ELF-1 (cell line): ENCODE measurements around the gene CKLF.
A peak's percentile ranks its signal among the peaks of the same experiment; 100 is the strongest.
"Not testable (repeated sequence)": the region's sequence is repeated elsewhere in the genome, so short reads cannot be mapped to it uniquely, and the experiment has no call there.

Experiments
- DNase-seq: peaks from one replicate; pipeline ENCODE4 v3.0.0-alpha.2; 2016; ENCODE audit warnings: low read depth, low spot score

Gene CKLF

DNA sequence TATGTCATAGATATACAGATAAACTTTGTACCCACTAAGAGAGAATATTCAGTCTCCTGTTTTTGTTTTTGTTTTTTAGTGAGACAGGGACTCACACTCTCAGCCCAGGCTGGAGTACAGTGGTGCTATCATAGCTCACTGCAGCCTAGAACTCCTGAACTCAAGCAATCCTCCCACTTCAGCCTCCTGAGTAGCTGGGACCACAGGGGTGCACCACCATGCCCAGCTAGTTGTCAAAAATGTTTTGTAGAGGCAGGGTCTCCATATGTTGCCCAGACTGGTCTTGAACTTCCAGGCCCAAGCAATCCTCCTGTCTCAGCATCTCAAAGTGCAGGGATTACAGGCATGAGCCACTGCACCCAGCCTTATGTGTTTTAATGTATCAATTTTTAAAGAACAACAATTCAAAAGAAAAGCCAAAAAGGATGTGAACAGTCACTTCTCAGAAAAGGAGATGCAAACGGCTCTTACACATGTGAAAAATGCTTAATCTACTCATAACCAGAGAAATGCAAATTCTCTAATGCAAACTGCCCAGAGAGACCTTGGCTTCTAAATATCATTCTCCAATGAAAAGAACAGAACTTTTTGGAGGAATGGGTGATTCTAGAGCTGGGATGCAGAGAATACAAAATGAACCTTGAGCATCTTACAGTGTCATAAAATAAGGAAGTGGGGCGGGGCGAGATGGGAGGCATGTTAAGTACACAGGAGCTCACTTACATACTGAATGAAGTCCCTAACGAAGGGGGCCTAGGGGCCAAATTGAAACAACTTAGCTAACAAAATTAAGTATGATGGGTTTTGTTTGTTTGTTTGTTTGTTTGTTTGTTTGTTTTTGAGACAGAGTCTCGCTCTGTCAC, 44.8 kb downstream of the CKLF start:
- DNase-seq: no peak

DNA sequence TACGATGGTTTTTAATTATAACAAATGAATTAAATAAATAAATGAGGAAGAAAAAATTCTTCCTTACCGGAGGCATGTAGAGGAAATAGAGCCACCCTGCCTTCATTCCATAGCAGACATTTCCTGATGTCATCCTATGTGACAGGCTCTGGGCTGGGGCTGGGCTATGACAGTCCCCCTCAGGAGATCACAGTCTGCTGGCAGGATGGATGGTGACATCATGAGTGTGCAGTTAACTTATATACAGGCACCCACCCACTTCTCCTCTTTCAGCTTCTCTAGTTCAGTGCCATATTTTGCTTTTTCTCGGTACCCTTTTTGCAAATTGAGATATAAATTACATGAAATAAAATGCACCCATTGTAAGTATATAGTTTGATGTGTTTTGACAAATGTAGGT, 45.7 kb downstream of the CKLF start:
- DNase-seq: no peak

DNA sequence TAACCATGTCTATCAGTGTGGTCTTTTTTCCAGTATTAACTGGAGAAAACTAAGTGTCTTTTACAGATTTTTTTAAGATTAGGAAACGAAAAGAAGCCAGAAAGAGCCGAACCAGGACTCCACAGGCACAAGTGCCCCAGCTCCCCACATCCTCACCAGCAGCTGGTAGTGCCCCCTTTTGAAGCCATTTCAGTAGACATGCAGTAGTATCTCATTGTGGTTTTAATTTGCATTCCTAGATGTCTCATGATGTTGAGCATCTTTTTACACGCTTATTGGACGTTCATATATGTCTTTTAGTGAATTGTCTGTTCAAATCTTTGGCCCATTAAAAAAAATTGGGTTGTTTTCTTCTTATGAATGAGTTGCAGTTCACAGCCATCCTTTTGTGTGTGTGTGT, 47.4 kb downstream of the CKLF start:
- no peak for DNase-seq

DNA sequence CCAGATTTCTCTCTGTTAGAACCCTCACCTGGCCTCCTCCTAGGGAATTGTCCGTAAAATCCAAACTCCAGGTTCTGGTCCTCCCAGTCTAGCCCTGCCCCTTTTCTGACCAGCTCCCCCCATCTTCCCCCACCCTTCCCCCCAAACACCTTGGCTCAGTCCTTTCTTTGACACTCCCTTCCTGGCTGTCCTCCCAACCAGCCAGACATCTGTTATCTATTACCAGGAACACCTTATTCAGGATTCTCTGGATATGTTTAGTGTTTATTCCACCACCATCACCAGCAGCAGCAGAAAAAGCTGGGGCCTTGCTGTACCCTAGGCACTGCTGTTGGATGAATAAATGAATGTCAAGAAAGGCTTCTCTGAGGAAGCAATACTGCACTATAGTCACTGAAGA, 48.1 kb downstream of the CKLF start:
- DNase-seq: no peak

DNA sequence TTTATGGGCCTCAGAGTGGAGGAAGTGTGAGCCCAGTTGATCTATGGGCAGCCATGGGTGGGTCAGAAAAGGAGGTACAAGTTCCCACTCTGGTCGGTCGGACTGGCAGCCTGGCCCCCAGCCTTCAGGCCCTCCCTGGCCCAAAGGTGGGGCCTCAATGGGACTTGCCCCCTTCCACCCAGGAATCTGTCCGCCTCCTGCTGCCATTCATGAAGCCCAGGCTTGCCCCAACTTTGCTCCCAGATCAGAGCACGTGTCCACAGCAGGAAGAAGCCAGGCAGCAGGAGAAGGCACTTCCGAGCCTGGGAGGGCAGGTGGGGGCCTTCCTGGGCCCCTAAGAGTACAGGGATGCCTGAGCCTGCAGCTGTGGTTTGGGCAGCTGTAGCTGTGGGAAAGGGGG, 49.1 kb downstream of the CKLF start:
- DNase-seq: no peak

DNA sequence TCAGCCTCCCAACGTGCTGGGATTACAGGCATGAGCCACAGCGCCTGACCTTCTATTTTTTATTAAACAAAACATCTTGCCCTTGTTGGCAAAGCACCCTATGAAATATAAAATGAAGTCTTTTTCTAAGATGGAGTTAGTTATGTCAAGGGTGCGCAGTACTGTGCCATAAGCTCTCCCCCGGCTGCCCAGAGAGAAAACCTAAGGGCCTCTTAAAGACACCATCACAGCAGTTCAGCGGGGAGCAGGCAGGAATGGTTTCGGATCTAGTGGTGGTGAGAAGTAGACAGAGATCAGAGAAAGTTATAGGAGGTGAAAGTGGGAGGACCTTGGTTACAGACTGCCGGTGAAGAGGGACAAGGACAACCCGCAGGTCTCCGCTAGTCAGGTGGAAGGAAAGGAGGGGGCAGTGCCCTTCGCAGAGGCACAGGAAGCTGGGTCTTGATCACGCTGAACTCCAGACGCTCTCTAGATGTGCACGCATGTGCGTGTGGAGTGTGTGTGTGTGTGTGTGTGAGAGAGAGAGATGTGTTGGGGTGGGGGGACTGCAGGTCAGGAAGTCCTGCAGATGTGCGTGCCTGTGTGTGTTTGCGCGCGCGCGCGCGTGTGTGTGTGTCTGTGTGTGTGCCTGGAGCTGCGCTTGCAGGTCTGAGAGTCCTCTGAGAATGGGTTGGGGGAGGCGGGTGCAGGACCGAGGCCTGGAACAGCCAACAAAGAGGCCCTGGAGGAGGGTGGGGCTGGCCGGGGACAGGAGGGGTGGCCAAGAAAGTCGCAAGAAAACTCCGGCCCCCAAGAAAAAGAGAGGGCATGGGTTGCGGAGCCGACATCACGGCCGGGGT, 51.4 kb downstream of the CKLF start:
- DNase-seq: peak; percentile 83

DNA sequence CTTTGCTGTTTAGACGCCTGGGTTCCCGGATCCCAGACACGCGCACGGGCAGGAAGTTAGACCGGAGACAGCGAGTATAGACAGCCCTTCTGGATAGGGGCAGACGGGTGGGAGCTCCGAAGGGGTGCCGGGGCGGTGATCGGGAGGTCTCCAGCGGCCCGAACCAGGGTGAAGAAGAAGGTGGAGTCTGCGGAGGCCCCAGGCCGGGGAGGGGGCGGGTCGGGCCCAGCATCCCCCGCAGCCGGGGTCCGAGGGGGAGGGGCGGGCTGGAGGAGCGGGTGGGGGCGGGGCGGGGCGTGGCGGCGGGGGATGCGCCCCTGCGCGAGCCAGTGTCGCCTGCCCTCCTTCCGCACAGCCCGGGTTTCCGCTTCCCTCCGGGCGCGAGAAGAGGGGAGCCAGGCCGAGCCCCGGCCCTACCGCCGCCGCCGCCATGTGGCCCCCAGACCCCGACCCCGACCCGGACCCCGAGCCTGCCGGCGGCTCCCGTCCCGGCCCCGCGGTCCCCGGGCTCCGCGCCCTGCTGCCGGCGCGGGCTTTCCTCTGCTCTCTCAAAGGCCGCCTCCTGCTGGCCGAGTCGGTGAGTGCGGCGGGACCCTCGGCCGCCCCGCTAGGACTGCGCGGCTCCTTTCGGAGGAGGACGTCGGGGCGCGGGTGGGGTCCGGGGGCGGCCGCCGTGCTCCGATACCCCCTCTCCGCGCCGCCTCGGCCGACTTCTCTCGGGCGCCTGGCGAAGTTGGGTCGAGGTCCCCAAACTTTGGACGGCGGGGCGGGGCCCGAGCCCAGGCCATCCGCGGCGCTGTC, 52.2 kb downstream of the CKLF start, which contains the start of gene CMTM3:
Gene CMTM3, plus strand, starts transcription at position 329 of the 801 bp plus-strand sequence. Its CDS starts 102 bp downstream, at position 431.
- DNase-seq: peak; percentile 71

DNA sequence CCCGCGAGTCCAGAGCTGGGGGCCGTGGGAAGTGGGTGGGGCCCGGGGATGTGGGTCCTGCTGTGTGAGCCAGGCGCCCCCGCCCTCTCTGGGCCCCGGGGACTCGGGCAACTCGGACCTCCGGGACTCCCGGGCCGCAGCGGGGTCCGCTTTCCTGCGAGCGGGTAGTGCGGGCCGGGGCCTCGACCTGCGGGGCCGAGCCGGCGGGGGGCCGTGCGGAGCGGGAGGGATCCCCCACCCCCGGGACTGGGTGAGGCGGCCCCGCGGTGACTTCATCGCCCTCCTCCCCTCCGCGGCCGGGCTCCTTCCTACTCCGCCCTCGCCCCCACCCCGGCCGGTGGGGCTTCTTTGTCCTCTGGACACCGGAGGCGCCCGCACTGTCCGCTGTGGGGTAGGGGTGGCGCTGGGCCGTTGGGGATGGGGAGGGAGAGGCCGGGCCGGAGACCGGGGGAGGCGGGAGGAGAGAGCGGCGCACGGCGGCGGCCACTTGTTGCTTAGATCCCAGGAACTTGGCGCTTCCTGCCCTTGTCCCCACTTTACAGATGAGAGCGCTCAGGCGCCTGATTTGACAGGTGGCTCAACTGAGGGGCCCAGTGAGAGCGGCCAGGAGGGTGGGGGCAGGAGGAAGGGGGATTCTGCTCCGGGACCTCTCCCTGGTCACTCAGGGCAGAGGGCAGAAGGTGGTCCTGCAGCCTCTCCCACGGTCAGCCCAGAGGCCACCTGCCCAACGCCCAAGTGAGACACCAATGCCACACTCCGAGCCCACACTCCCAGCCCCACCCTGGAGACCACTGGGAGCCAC, 53.0 kb downstream of the CKLF start:
- DNase-seq: peak; percentile 34

DNA sequence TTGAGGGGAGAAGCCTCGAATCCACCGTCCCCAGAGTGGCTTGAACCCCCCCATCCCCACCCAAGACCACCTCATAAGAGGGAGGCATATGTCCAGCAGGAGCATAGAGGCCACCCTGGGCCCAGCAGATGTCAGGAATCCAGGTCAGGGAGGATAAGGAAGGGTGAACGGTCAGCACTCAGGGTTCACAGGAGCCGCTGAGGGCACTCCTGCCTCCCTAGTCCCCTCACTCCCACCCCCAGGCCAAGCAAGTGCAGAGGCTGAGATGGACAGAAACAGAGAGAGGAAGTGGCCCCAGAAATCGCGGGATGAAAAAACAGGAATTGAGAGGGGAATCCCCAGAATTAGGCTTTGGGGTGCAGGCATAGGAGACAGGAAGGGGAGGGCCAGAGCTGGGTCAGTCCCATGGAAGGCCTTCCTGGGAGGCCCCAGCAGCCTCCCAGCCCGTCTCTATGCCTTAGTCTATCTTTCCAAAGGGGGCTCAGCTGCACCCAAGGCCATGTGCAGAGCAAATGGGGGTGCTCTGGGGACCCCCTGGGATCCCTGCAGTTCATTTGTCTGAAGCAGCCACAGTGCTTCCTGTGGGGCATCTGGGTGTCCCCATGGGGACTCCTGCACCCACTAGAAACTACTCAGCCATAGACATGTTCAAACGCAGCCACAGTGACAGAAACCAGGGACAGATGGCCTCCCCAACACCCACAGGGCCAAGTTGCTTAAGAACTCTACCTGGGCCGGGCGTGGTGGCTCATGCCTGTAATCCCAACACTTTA, 53.8 kb downstream of the CKLF start:
- no peak for DNase-seq

DNA sequence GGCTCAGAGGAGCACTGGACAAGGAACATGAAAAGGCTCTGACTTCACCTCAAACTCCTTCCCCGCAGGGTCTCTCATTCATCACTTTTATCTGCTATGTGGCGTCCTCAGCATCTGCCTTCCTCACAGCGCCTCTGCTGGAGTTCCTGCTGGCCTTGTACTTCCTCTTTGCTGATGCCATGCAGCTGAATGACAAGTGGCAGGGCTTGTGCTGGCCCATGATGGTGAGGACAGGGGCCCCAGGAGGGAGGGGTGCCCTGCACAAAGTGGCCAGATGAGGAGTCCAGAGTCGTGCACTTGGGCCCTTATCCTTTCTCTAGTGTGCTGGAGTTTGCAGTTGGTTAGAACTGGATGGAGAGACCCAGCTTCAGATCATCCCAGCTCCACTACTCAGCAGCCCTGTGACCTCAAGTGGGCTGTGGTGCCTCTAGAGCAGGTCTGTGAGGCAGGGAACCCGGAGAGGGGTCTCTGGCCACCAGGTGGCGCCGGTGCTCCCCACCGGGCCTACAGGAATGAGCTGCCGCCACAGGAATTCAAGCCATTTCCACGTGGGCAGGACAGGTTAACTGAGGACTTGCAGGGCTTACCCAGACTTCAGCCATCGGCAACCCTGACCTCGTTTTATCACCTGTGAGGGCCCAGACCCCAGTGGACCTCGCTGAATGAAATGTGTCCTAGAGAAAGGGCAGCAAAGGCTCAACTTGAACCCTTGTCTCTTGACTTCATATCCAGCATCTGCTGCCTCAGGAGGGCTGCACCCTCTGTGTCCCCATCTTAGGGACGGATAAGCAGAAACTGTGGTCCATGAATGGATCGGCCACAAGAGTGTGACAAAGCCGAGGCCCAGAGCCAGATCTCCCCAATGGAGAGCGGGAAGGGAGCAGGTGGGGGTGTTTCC, 56.1 kb downstream of the CKLF start:
- DNase-seq: peak; percentile 98

DNA sequence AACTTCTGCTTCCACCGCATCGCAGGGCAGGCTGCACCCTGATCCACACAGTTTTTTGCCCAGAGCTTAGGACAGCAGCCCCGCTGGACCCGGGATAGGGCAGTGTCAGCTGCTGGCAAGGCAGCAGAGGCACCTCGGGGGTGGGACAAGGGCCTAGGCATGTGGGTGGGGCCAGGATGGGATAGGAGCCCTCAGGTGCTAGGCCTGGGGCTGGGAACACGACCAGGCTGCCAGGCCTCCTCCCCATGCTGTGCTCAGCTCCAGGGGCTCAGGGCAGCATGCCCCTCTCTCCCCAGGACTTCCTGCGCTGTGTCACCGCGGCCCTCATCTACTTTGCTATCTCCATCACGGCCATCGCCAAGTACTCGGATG, 56.7 kb downstream of the CKLF start:
- no peak for DNase-seq

DNA sequence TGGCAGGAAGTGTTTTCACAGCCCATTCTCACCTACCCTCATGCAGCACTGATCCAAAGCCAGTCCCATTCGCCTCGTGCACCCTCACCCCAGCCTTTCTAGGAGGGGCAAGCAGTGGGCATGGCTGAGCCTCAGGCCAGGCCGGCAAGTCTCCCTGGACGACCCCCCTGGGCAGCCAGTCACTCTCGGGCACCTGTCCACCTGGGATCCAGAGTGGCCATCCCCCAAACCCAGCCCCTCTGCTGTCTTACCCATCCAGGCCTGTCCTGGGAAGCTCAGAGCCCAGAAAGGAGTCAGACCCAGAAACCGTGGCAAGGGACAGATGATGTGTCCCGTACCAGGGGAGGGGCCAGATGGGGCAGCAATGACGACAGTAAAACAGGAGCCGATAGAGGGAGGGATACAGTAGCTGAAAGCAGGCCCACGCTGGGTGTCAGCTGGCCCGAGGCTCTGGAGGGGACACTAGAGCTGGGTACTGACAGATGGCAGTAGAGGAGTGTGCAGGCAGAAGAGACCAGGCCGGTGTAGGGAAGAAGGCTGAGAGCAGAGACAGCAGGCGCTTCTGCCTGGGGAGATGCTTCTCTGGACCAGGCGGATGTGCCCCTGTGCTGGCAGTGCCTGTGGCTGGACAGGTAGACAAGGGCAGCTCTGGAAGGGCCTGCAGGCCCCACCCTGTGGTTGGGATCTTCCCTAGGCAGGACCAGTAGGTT, 57.9 kb downstream of the CKLF start:
- no peak for DNase-seq

DNA sequence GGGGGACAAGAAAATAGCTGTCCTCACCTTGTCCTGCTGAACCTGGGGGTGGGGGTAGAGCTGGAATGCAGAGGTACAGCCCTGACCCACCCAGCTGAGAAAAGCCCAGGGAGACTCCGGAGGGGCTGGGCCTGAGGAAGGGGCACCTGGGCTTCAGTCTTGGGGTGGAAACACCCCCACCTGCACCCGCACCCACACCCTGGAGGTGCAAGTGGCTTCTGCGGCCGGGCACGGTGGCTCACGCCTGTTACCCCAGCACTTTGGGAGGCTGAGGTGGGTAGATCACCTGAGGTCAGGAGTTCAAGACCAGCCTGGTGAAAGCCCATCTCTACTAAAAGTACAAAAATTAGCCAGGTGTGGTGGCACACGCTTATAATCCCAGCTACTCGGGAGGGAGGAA, 59.5 kb downstream of the CKLF start:
- not testable (repeated sequence) for DNase-seq

DNA sequence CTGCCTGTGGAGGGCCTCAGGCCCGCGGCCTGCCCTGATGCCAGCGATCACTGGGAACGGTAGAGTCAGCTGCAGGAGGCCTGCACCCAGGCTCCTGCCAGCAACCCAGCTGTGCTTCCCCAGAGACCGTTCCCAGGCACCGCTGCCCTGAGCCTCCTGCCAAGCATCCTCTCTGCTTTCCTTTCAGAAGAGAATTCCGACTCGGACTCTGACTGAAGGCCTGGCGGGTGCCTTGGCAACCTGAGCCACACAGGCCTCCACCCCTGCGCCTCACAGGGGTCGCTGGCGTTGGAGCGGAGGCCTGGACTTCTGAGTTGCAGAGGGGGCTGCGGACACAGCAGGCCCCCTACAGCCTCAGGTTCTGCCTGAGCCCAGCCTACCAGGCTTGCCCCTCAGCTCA, 60.0 kb downstream of the CKLF start:
- DNase-seq: no peak

DNA sequence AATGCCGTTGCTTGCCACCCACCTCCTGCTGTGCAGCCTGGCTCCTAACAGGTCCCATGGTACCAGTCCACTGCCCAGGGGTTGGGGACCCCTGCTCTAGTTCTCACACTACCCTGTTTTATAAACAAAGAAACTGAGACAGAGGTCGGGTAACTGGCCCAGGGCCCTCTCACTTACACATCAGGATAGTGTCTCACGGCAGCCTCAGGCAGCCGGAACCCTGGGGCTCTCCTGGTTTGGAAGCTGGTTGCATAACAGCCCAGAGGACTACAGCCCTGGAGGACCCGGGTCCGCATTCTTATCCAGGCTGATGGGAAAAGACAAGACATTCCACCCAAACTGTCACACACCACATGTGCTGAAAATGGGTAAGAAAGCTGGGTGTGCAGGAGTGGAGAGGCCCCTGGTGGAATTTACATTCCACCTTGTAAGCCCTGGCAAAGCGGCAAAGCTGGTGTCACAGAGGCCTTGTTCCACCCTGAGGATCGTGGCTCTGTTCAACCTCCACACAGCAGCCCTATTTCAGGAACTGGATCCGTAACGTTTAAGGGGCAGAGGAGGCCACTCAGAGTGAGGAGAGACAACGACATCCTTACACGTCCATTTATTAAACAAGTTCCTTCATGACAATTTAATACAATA, 61.9 kb downstream of the CKLF start:
- DNase-seq: peak; percentile 66
